Muscle of arm (tissue), 12 donors: Measurements from ENCODE around the gene KCNH2. TPM values are rescaled to one million over a fixed set of nuclear protein-coding genes. Genes with fewer than 3 reads are reported as not detected.

Experiments
- DNase-seq: peaks from one replicate; pipeline ENCODE4 v3.0.0-alpha.2; 2013
- polyA plus RNA-seq, 12 donors: library from polyadenylated mRNA; unstranded; fragments of 120-200 nt; gene quantifications; one replicate each; pipeline ENCODE4 v1.2.1, GENCODE V29; 2013; ENCODE audit not compliant: insufficient read length in 12 of 12

KCNH2 gene
- polyA plus RNA-seq, 12 donors: 9.1 to 28.0 (median 14.8) TPM; not detected in 1

GRCh38 chr7:150938566-150938965 is 39.6 kb downstream of the KCNH2 start:
- DNase-seq: no peak

GRCh38 chr7:150937848-150938561 is 40.1 kb downstream of the KCNH2 start:
- DNase-seq: peak; percentile 45

DNA sequence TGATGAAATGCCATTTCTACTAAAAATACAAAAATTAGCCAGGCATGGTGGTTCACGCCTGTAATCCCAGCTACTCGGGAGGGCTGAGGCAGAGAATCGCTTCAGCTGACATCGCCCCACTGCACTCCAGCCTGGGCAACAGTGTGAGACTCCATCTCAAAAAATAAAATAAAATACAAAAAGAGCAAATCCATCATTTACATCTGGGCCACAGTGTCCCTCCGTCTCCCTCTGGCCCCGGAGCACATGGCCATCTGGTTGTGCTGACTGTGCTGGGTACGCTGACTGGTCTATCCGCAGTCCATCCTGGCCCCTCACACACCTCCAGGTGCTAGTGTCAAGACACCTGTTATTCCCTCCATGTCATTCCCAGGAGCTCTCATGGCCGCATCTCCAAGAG is 42.1 kb downstream of the KCNH2 start:
- no peak for DNase-seq

DNA sequence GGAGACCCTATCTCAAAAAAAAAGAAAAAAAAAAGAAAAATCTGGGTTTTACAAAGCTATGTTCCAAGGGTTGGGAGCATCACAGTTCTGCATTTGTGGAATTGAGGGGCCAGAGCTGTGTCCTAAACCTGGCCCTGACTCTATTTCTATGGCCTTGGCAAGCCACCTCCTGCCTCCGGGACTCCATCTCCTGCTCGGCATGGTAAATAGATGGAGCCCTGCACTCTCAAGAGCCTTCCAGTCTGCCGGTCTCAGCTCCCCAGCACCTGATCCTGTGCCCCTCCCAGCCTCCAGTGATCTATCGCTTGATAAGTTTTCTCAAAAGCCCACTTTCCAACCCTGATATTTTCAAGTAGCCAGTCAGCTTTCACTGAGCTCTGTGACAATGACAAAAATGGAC is 43.0 kb downstream of the KCNH2 start:
- no peak for DNase-seq

DNA sequence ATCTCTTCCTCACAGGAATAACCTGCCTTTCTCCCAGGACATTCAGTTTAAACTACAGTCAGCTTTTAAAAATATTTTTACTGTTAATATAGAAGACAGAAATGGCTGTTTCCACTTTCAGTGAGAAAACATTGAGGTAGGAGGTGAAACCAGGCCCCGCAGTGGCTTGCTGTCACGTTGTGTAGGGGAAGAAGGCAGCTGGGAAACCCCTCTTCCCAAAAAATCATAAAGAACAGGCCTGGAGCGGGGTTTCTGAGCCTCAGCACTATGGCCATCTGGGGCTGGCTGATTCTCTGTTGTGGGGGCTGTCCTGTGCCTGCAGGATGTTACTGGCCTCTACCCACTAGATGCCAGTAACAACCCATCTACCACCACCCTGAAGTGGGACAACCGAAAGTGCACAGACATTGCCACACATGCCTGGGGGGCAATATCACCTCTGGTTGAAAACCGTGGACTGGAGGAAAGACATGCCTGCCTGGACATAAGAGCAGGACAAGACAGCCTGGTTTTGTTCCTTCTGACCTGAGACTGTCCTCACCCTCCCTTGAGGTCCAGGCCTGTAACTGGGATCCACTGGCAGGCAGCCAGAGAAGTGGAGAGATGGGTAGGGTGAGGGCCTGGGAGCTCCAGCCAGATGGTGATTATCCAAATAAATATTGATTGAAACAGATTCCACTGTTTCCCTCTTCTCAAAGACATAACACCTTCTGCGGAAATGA is 43.9 kb downstream of the KCNH2 start:
- no peak for DNase-seq

DNA sequence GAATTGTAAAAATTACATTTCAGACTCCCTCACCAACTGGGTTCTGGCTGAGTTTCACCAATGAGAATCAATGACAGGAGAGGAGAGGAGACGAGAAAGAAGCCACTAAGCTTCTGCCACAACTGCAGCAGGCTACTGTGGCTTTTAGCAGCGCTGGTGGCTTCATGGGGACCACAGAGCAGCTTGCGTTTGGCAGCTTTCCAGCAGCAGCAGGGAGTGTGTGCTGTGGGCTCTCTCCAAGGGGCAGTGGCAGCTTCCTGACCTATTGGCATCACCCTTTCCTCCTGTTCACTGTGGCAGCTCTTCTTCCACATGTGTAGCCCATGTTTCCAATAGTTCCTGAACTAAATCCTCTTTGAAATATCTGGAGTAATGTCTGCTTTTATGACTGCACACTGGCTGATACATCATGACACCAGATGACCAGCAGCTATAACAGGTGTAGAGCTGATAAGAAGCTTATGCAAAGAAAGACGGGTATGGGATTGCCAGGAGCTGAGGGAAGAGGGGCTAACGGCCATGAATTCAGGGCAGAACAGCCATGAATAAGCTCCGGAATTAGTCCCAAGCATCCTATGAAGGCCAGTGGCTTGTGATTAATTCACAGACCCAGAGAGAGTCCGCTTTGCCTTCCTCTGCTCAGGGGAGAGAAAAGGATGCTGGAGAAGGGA is 46.8 kb downstream of the KCNH2 start:
- DNase-seq: no peak

- DNase-seq: no peak
These were observed 49.6 kb downstream of the KCNH2 start for GRCh38 chr7:150928541-150928940.

- DNase-seq: peak; percentile 76
These were observed 50.2 kb downstream of the KCNH2 start for GRCh38 chr7:150927956-150928344.

GRCh38 chr7:150927157-150927955 is 50.8 kb downstream of the KCNH2 start:
- no peak for DNase-seq

GRCh38 chr7:150926066-150926465 is 52.1 kb downstream of the KCNH2 start:
- no peak for DNase-seq

DNA sequence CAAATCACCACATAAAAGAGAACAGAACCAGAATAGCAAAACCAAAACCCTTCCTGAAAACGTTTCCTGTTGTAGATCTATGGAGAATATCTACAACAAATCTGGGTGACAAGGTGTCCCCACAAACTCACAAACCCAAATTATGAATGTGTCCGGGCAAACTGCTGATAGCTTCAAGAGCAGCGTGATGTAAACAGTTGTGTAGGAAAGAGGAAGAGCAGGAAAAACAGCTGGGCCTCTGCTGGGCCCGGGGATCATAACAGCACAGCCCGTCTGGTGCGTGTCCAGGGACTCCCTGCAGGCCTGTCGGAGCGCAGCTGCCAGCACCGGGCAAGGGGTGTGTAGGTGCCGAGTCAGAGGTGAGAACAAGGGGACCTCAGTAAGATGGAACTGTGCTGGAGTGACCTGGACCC is 53.7 kb downstream of the KCNH2 start:
- no peak for DNase-seq

GRCh38 chr7:150923802-150924201 is 54.3 kb downstream of the KCNH2 start:
- DNase-seq: no peak

- no peak for DNase-seq
These were observed 54.9 kb downstream of the KCNH2 start for GRCh38 chr7:150923196-150923595.

GRCh38 chr7:150919160-150919559 is 59.0 kb downstream of the KCNH2 start:
- DNase-seq: no peak

DNA sequence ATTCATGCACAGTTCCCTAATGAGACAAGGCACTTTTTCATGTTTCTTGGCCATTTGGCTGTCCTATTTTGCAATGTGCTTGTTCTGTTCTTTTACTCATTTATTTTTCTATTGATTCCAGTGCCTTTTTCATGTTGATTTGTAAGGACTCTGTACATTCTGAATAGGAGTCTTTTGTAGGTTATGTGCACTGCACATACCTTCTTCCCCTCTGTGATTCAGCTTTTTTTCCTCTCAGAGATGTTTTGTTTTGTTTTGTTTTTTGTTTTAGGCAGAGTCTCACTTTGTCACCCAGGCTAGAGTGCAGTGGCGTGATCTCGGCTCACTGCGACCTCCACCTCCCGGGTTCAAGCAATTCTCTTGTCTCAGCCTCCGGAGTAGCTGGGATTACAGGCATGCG is 59.7 kb downstream of the KCNH2 start:
- no peak for DNase-seq

DNA sequence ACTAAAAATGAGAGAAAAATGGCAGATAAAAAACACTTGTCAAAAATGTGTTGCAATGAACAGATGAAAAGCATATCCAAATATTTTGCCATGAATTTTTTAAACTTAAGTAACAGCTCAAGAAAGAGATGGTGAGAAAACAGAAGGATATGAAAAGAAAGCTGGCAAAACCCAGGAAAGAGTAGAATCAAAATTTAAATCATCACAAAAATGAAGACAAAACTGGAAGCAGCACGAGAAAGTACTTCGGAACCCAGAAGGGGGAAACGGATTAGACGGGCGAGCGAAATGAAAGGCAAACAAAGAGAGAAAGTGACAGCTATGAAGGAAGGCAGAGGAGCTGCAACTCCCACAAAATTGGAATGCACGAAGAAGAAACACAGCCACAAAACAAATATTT is 60.2 kb downstream of the KCNH2 start:
- no peak for DNase-seq

GRCh38 chr7:150916670-150917069 is 61.5 kb downstream of the KCNH2 start:
- DNase-seq: no peak

- no peak for DNase-seq
These were observed 63.2 kb downstream of the KCNH2 start for GRCh38 chr7:150914966-150915365.

DNA sequence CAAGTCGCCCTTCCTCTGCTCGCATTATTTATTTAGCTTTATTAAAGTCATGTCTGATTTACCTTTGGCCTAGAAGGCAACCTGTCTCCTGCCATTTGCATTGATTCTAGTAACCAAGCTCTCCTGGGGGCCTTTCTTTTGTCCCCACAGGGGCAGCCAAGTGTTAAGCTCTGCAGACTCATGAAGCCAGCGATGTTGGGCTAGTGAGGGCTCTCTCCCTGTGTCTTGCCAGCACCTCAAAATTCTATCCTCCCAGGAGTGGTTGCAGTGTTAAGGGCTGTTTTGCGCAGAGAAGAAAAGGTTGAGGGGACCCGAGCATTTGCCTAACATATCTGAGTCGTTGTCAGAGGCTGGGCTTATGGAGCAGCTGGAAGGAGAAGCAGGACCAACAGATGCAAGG is 63.9 kb downstream of the KCNH2 start:
- no peak for DNase-seq

DNA sequence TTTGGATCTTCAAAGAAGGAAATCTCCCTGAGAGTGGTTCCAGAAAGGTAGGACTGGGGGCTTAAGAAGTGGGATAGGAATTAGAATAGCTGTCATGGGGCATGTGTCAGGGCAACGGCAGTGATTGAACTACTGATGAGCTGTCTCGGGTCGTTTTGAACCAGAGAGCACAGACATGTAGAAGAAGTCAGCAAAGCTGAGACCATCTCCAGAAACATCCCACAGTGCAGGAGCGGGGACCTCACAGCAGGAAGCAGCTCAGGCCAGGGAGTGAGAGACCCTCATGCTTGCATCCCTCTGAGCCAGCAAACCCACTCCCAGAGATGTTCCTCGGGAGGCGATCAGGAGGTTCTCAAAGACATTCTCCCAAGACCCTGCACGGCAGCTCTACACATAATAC is 65.7 kb downstream of the KCNH2 start:
- DNase-seq: no peak

DNA sequence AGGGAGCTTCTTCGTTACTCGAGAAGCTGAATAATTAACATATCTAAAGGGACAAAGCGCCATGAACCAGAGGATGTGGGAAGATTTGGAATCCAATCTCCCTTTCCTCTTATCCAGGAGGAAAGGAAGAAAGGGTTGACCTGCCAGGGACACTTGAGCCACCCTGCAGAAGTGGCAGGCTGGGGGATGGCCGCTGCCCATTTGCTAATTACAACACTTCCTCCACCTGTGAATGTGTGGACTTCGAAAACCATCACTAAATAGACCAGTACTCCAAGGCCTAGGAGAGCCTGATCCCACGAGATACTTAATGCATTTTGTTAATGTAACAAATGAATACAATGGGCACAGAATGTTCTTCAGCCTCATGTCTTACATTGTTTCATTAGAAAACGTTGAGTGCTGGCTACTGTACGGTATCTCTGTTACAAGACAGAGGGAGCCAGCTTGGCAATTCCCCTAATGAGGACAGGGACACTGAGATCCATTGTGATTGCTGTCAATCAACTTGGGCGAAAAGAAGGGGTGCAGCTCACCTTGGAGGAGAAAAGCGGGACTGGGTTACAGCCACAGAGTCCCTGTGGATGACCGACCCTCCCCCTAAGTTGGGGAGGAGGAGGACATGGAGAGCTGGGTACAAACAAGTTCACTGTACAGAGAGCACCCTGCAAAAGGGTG is 66.4 kb downstream of the KCNH2 start:
- no peak for DNase-seq

DNA sequence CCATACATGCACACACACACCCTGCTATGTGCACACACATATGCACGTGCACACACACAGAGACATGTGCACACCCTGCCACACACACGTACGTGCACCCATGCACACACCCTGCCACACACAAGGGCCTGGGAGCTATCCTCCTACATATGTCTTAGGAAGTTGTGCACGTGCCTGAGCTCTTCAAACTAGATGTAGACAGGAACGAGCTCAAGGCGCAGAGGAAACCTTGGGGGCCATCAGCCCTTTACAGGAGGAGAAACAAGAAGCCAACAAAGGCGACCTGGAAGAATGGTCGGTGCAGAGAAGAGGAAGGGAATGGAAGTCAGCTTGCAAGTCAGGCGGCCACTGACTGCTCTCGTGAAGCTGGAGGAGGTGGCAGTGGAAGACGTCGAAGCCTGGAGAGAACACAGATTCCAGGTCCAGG is 67.1 kb downstream of the KCNH2 start:
- no peak for DNase-seq
